ENCODE results near the gene CAPG.
A peak's percentile ranks its signal among the peaks of the same experiment; 100 is the strongest.

Gene CAPG

GRCh38 chr2:85431570-85432205, 21.5 kb upstream of the CAPG start:
- Histone ChIP-seq H3K27me3 (no peaks in the 10 kb centered on the region), H3K4me3 (ENCODE audit: low read depth in 1 of 2, low read length in 1 of 2) (no peak overlapping the region), H3K36me3 (no peaks in the 10 kb centered on the region), H3K4me1 (ENCODE audit: control insufficient read depth in 1 of 2, insufficient read depth in 1 of 2, low read depth in 1 of 2, low read length in 1 of 2) (peaks cover 27 to 30% of the 10 kb centered on the region in 2 experiments), H3K9me3 (no peaks in the 10 kb centered on the region), H3K27ac (no peak overlapping the region)
- TF ChIP-seq, protein P1, sequence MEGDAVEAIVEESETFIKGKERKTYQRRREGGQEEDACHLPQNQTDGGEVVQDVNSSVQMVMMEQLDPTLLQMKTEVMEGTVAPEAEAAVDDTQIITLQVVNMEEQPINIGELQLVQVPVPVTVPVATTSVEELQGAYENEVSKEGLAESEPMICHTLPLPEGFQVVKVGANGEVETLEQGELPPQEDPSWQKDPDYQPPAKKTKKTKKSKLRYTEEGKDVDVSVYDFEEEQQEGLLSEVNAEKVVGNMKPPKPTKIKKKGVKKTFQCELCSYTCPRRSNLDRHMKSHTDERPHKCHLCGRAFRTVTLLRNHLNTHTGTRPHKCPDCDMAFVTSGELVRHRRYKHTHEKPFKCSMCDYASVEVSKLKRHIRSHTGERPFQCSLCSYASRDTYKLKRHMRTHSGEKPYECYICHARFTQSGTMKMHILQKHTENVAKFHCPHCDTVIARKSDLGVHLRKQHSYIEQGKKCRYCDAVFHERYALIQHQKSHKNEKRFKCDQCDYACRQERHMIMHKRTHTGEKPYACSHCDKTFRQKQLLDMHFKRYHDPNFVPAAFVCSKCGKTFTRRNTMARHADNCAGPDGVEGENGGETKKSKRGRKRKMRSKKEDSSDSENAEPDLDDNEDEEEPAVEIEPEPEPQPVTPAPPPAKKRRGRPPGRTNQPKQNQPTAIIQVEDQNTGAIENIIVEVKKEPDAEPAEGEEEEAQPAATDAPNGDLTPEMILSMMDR (IDR thresholded peaks at IDR 0.05): no peak

DNA sequence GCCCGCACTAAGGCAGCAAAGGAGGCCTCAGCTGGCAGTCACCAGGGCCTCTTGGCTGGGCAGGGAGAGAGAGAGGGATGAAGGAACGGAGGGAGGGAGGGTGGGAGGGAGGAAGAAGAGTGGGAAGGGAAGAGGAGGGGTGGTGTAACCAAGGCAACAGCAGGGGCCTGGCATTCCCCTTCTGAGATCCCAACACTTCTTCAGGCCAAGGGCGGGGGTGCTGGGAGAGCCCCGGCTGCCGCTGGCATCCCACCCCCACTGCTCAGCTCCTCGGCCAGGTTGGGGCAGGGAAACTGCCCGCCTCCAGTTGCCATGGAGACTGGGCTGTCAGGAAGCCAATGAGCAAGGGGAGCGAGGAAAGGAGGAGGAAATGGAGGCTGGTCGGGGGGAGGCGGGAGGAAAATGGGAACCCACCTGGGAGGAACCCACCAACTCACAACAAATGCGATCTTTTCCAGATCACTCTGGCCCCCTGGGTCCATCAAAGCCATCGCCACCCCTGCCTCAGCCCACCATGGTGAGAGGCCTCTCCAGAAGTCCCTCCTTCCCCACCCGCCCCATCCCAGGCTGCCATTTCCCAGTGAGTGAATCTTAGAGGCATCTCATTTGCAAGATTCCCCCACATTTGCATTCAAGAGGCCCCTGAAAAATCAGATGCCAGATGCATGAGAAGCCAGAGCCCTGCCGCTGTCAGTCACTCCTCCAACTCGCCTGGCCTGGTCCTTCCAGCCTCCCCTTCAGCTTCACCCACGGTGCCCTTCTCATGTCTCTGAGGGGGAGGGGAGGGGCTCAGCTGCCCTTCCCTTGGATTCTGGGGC, 20.8 kb upstream of the CAPG start:
- Histone ChIP-seq H3K4me3 (ENCODE audit: low read depth in 1 of 2, low read length in 1 of 2) (no peak overlapping the region), H3K4me1 (ENCODE audit: control insufficient read depth in 1 of 2, insufficient read depth in 1 of 2, low read depth in 1 of 2, low read length in 1 of 2) (peaks cover 20 to 23% of the 10 kb centered on the region in 2 experiments), H3K9me3 (no peaks in the 10 kb centered on the region), H3K36me3 (no peaks in the 10 kb centered on the region), H3K27me3 (no peaks in the 10 kb centered on the region), H3K27ac (no peak overlapping the region)
- TF ChIP-seq, protein P1 (IDR thresholded peaks at IDR 0.05): no peak

- TF ChIP-seq, protein P1 (IDR thresholded peaks at IDR 0.05): no peak
- peaks cover 9 to 12% of the 10 kb centered on the region in 2 experiments for H3K4me1 ChIP-seq (ENCODE audit: control insufficient read depth in 1 of 2, insufficient read depth in 1 of 2, low read depth in 1 of 2, low read length in 1 of 2)
- H3K4me3 ChIP-seq (ENCODE audit: low read depth in 1 of 2, low read length in 1 of 2): no peak overlapping the region
- no peak overlapping the region for H3K27ac ChIP-seq
- no peaks in the 10 kb centered on the region for H3K36me3 ChIP-seq
- no peaks in the 10 kb centered on the region for H3K27me3 ChIP-seq
- H3K9me3 ChIP-seq: no peaks in the 10 kb centered on the region
Observed at GRCh38 chr2:85429924-85430289, 19.7 kb upstream of the CAPG start.

DNA sequence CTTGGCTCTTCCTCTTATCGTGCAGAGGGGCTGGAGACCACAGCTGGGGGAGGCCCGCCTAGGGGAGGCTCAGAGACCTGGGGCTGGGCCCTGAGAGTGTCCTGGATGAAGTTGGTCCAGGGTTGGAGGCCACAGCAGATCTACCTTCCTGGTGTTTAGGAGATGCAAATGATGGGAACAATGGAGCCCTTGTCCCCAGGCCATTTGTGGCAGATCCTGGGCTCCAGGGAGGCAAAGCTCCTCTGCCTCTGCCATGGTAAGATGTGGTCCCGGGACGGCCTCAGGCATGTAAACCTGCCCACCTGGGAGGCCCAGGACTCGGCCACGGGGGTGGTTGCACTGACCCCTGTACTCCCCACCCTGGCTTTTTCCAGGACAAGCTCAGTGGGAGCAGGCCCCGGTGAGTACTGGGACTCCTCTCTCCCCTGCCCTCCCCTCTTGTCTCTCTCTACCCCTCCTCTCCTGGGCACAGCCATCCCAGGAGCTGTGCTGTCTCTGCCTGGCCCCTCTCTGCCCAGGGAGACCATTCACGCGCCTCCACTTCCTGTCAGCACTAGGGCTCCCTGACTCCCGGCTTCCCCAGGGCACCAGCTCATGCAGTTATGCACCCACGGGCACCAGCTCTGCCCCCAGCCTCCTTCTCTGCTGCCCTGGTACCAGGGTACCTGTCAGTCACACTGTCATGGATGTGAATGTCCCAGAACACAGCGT, 19.2 kb upstream of the CAPG start:
- Histone ChIP-seq H3K27ac (peak overlapping the region; percentile 43), H3K9me3 (no peaks in the 10 kb centered on the region), H3K4me3 (ENCODE audit: low read depth in 1 of 2, low read length in 1 of 2) (no peak overlapping the region), H3K4me1 (ENCODE audit: control insufficient read depth in 1 of 2, insufficient read depth in 1 of 2, low read depth in 1 of 2, low read length in 1 of 2) (peaks cover 9% of the 10 kb centered on the region in 2 experiments), H3K36me3 (no peaks in the 10 kb centered on the region), H3K27me3 (no peaks in the 10 kb centered on the region)
- TF ChIP-seq, protein P1 (IDR thresholded peaks at IDR 0.05): no peak

DNA sequence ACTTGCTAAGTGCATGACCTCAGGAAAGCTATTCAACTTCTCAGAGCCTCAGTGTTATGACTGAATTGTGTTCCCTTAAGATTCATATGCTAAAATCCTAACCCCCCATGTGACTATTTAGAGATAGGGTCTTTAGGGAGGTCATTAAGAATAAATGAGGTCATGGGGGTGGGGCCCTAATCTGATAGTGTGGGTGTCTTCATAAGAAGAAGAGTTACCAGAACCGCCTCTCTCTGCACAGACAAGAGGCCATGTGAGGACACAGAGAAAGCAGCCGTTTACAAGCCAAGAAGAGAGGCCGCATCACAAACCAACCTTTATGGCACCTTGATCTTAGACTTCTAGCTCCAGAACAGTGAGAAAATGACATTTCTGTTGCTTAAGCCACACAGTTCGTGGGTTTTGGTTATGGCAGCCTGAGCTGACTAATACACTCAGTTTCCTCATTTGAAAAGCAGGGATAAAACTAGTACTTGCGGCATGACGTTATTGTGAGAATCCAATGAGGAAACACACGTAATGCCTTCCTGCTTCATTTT, 18.2 kb upstream of the CAPG start:
- Histone ChIP-seq H3K36me3 (no peaks in the 10 kb centered on the region), H3K27ac (peak overlapping the region; percentile 43), H3K4me3 (ENCODE audit: low read depth in 1 of 2, low read length in 1 of 2) (no peak overlapping the region), H3K9me3 (no peaks in the 10 kb centered on the region), H3K27me3 (no peaks in the 10 kb centered on the region), H3K4me1 (ENCODE audit: control insufficient read depth in 1 of 2, insufficient read depth in 1 of 2, low read depth in 1 of 2, low read length in 1 of 2) (peaks cover 9% of the 10 kb centered on the region in 2 experiments)
- TF ChIP-seq, protein P1 (IDR thresholded peaks at IDR 0.05): no peak

All from neutrophil (primary cell).